Parathyroid adenoma (tissue), 2 donors: ENCODE measurements around the gene PLA2G10.

Experiments used
- H2AFZ ChIP-seq: fragments of 300-600 bp; sonication (generic); one replicate; pipeline ENCODE4 v1.7.0; 2017; ENCODE audit warnings: antibody characterized with exemption, mild to moderate bottlenecking
- H3K27ac ChIP-seq: fragments of 300-600 bp; sonication (generic); one replicate; pipeline ENCODE4 v1.7.0; 2017
- H3K27me3 ChIP-seq: fragments of 300-600 bp; sonication (generic); one replicate; pipeline ENCODE4 v1.7.0; 2017; ENCODE audit warnings: low read length; ENCODE audit not compliant: control insufficient read depth, insufficient read depth
- H3K36me3 ChIP-seq: fragments of 300-600 bp; sonication (generic); one replicate; pipeline ENCODE4 v1.7.0; 2017; ENCODE audit warnings: low read length; ENCODE audit not compliant: control insufficient read depth, insufficient read depth
- H3K4me1 ChIP-seq: fragments of 300-600 bp; sonication (generic); one replicate; pipeline ENCODE4 v1.7.0; 2017; ENCODE audit warnings: control low read depth
- H3K4me2 ChIP-seq: fragments of 300-600 bp; sonication (generic); one replicate; pipeline ENCODE4 v1.7.0; 2017; ENCODE audit warnings: low read length
- H3K4me3 ChIP-seq: fragments of 300-600 bp; sonication (generic); one replicate; pipeline ENCODE4 v1.7.0; 2017; ENCODE audit warnings: low read depth, low read length
- H3K79me2 ChIP-seq: fragments of 300-600 bp; sonication (generic); one replicate; pipeline ENCODE4 v1.7.0; 2017; ENCODE audit warnings: control low read depth
- H3K9ac ChIP-seq: fragments of 300-600 bp; sonication (generic); one replicate; pipeline ENCODE4 v1.7.0; 2017; ENCODE audit warnings: mild to moderate bottlenecking
- H3K9me3 ChIP-seq: fragments of 300-600 bp; sonication (generic); one replicate; pipeline ENCODE4 v1.7.0; 2017; ENCODE audit warnings: low read length; ENCODE audit not compliant: control insufficient read depth
- CTCF ChIP-seq: fragments of 300-600 bp; sonication (generic); IDR thresholded peaks from one replicate; pipeline ENCODE4 v1.7.0; 2017; ENCODE audit warnings: antibody characterized with exemption, mild to moderate bottlenecking
- donor health status: primary hyperparathyroidism.

Gene PLA2G10

GRCh38 chr16:14667347-14668266 lies 26.5 kb downstream of the PLA2G10 start:
- Histone ChIP-seq H3K79me2 (no peaks in the 10 kb centered on the region), H3K9ac (no peak overlapping the region), H3K4me2 (no peak overlapping the region), H3K4me3 (no peak overlapping the region), H3K4me1 (no peaks in the 10 kb centered on the region), H2AFZ (no peak overlapping the region), H3K9me3 (no peaks in the 10 kb centered on the region), H3K27me3 (no peaks in the 10 kb centered on the region), H3K27ac (no peak overlapping the region), H3K36me3 (no peaks in the 10 kb centered on the region)
- TF ChIP-seq CTCF: no peak

- Histone ChIP-seq H3K9me3 (no peaks in the 10 kb centered on the region), H3K4me1 (no peaks in the 10 kb centered on the region), H3K27ac (no peak overlapping the region), H3K4me2 (no peak overlapping the region), H3K79me2 (peaks cover 10% of the 10 kb centered on the region), H2AFZ (no peak overlapping the region), H3K9ac (no peak overlapping the region), H3K4me3 (no peak overlapping the region), H3K36me3 (no peaks in the 10 kb centered on the region), H3K27me3 (no peaks in the 10 kb centered on the region)
- no peak for TF ChIP-seq CTCF
These were observed 36.0 kb downstream of the PLA2G10 start for GRCh38 chr16:14658063-14658462.

- Histone ChIP-seq H3K4me3 (no peak overlapping the region), H3K4me1 (no peaks in the 10 kb centered on the region), H3K27ac (no peak overlapping the region), H3K79me2 (peaks cover 13% of the 10 kb centered on the region), H3K9ac (no peak overlapping the region), H2AFZ (no peak overlapping the region), H3K36me3 (no peaks in the 10 kb centered on the region), H3K27me3 (no peaks in the 10 kb centered on the region), H3K4me2 (no peak overlapping the region), H3K9me3 (no peaks in the 10 kb centered on the region)
- TF ChIP-seq CTCF: no peak
These were observed 41.4 kb downstream of the PLA2G10 start for GRCh38 chr16:14652726-14653125.

GRCh38 chr16:14650629-14651028 lies 43.5 kb downstream of the PLA2G10 start:
- Histone ChIP-seq H3K27ac (no peak overlapping the region), H3K79me2 (peaks cover 17% of the 10 kb centered on the region), H2AFZ (no peak overlapping the region), H3K4me1 (no peaks in the 10 kb centered on the region), H3K9me3 (no peaks in the 10 kb centered on the region), H3K36me3 (no peaks in the 10 kb centered on the region), H3K27me3 (no peaks in the 10 kb centered on the region), H3K4me2 (no peak overlapping the region), H3K9ac (no peak overlapping the region), H3K4me3 (no peak overlapping the region)
- no peak for TF ChIP-seq CTCF

- peaks cover 15% of the 10 kb centered on the region for H3K79me2 ChIP-seq
- TF ChIP-seq CTCF: no peak
These were observed 44.3 kb downstream of the PLA2G10 start for GRCh38 chr16:14649816-14650215.

More at GRCh38 chr16:14649816-14650215, 44.3 kb downstream of the PLA2G10 start:
- no peaks in the 10 kb centered on the region for H3K9me3 ChIP-seq
- no peak overlapping the region for H3K27ac ChIP-seq
- H3K4me2 ChIP-seq: no peak overlapping the region
- H3K4me1 ChIP-seq: no peaks in the 10 kb centered on the region
- no peak overlapping the region for H3K4me3 ChIP-seq
- H3K36me3 ChIP-seq: no peaks in the 10 kb centered on the region
- no peak overlapping the region for H3K9ac ChIP-seq
- H2AFZ ChIP-seq: no peak overlapping the region
- no peaks in the 10 kb centered on the region for H3K27me3 ChIP-seq
